ENCODE measurements around the gene ANKRD33.

Gene ANKRD33

DNA sequence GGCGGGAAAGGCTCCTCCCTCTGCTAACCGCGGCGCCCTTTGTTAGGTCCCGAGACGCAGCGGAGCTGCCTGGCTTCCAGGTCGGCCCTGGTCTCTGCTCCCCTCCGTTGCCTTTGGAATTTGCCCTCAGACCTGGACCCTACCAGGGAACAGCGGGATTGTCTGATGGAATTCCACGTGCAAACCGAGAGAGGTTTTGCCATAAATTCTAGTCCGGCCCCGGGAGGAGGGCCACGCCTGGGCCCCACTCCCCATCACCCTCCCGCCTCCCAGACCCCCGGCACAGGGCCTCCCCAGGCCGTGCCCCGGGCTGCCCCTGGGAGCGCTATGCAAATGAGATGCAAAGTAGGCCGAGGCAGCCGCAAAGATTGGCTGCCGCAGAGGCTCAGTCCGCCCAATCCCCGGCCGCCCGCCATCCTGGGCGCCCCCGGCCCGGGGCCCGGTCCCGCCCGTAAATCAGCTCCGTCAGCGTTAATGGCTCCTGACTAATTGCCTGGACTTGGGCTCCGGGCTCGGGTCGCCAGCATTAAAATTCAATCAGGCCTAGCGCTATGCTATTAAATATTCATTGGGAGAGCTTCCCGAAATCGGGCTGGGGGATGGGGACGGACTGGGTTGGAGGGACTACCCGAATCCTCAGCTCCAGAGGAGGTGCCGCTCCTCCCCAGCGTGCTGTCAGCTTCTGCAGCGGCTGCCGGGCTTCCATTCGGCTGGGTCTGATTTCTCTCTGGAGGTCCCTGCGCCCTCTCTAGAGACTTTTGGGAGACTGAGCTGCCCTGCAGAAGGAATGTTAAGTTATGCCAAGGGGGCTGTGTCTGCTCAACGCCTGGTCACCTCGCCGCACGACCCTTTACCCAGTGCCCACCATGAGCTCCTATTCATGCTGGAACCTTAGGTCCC is 23.7 kb upstream of the ANKRD33 start:
- Histone ChIP-seq H3K9ac (ENCODE audit: low read depth, low read length) (peak overlapping the region; percentile 24), H3K36me3 (ENCODE audit: control insufficient read depth, insufficient read depth, low read length) (no peaks in the 10 kb centered on the region), H3K27me3 (ENCODE audit: control insufficient read depth, insufficient read depth, low read length) (peaks cover 48% of the 10 kb centered on the region), H3K4me3 (ENCODE audit: low read depth, low read length) (peak overlapping the region; percentile 68), H3K9me3 (ENCODE audit: control insufficient read depth, insufficient read depth, low read length) (no peaks in the 10 kb centered on the region), H3K4me1 (ENCODE audit: control insufficient read depth, insufficient read depth, low read length) (peaks cover 28% of the 10 kb centered on the region)

GRCh38 chr12:51864833-51865670 is 22.9 kb upstream of the ANKRD33 start:
- H3K9me3 ChIP-seq (ENCODE audit: control insufficient read depth, insufficient read depth, low read length) = no peaks in the 10 kb centered on the region
- H3K36me3 ChIP-seq (ENCODE audit: control insufficient read depth, insufficient read depth, low read length) = no peaks in the 10 kb centered on the region
- peaks cover 31% of the 10 kb centered on the region for H3K4me1 ChIP-seq (ENCODE audit: control insufficient read depth, insufficient read depth, low read length)
- H3K9ac ChIP-seq (ENCODE audit: low read depth, low read length) = no peak overlapping the region
- peaks cover 48% of the 10 kb centered on the region for H3K27me3 ChIP-seq (ENCODE audit: control insufficient read depth, insufficient read depth, low read length)
- peak overlapping the region; percentile 68 for H3K4me3 ChIP-seq (ENCODE audit: low read depth, low read length)

DNA sequence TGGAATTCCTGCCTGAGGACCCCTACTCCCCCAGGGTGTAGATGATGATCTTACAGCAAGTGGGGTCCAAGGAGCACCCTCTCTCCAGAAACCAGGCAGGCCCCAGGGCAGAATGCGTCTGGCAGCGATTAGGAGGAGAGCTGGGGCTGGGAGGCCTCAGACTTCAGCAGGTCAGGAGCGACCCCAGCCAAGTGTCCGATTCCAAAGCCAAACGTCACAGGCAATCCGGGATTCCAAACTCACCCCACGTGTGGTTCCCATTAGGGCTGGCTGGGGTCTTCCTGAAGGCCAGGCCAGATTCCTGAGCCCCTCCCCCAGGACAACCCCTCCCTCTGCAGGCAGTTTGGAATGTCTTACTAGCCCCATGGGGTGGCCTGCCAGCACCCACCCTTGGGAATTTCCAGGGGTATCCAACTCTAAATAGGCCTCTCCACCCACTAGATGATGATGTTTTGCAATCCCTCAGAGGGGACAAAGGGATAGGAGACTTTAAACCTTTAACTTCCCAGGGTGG is 22.1 kb upstream of the ANKRD33 start:
- Histone ChIP-seq H3K36me3 (ENCODE audit: control insufficient read depth, insufficient read depth, low read length) (no peaks in the 10 kb centered on the region), H3K4me1 (ENCODE audit: control insufficient read depth, insufficient read depth, low read length) (peaks cover 38% of the 10 kb centered on the region), H3K27me3 (ENCODE audit: control insufficient read depth, insufficient read depth, low read length) (peaks cover 52% of the 10 kb centered on the region), H3K9me3 (ENCODE audit: control insufficient read depth, insufficient read depth, low read length) (no peaks in the 10 kb centered on the region), H3K9ac (ENCODE audit: low read depth, low read length) (no peak overlapping the region), H3K4me3 (ENCODE audit: low read depth, low read length) (no peak overlapping the region)

- no peaks in the 10 kb centered on the region for H3K36me3 ChIP-seq (ENCODE audit: control insufficient read depth, insufficient read depth, low read length)
- H3K27me3 ChIP-seq (ENCODE audit: control insufficient read depth, insufficient read depth, low read length) = peaks cover 52% of the 10 kb centered on the region
- no peaks in the 10 kb centered on the region for H3K9me3 ChIP-seq (ENCODE audit: control insufficient read depth, insufficient read depth, low read length)
- H3K4me3 ChIP-seq (ENCODE audit: low read depth, low read length) = no peak overlapping the region
- H3K4me1 ChIP-seq (ENCODE audit: control insufficient read depth, insufficient read depth, low read length) = peaks cover 38% of the 10 kb centered on the region
- no peak overlapping the region for H3K9ac ChIP-seq (ENCODE audit: low read depth, low read length)
Observed at GRCh38 chr12:51866324-51866723, 21.6 kb upstream of the ANKRD33 start.

DNA sequence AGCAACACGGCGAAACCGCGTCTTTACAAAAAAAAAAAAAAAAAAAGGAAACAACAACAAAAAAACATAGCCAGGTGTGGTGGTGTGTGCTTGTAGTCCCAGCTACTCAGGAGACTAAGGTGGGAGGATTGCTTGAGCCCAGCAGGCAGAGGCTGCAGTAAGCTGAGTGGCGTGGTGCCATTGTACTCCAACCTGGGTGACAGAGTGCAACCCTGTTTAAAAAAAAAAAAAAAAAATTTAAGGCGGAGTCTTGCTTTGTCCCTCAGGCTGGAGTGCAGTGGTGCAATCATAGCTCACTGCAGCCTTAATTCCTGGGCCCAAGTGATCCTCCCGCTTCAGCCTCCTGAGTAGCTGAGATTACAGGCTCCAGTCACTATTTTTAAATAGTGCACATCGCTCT is 21.1 kb upstream of the ANKRD33 start:
- peaks cover 49% of the 10 kb centered on the region for H3K27me3 ChIP-seq (ENCODE audit: control insufficient read depth, insufficient read depth, low read length)

DNA sequence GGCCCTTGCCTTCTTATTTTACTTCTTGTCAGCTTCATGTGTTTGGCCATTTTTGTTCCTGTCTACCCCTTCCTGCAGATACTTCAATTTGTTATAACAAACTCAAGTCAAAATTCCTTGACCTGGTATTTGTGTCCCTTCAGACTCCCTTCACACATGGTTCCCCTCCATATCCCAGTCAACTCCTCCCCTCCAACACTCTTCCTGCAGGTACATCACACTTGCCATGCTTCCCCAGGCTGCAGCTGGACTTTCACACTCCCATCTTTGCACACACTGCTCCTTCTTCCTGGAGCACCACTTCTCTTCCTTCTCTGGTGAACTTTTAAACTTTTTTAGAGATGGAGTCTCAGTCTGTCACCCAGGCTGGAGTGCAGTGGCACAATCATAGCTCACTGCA is 20.5 kb upstream of the ANKRD33 start:
- Histone ChIP-seq H3K9ac (ENCODE audit: low read depth, low read length) (no peak overlapping the region), H3K4me3 (ENCODE audit: low read depth, low read length) (no peak overlapping the region), H3K9me3 (ENCODE audit: control insufficient read depth, insufficient read depth, low read length) (no peaks in the 10 kb centered on the region), H3K4me1 (ENCODE audit: control insufficient read depth, insufficient read depth, low read length) (peaks cover 41% of the 10 kb centered on the region), H3K36me3 (ENCODE audit: control insufficient read depth, insufficient read depth, low read length) (no peaks in the 10 kb centered on the region), H3K27me3 (ENCODE audit: control insufficient read depth, insufficient read depth, low read length) (peaks cover 45% of the 10 kb centered on the region)

More for the DNA sequence above, 21.1 kb upstream of the ANKRD33 start:
- Histone ChIP-seq H3K9ac (ENCODE audit: low read depth, low read length) (no peak overlapping the region), H3K4me1 (ENCODE audit: control insufficient read depth, insufficient read depth, low read length) (peaks cover 41% of the 10 kb centered on the region), H3K36me3 (ENCODE audit: control insufficient read depth, insufficient read depth, low read length) (no peaks in the 10 kb centered on the region), H3K9me3 (ENCODE audit: control insufficient read depth, insufficient read depth, low read length) (no peaks in the 10 kb centered on the region), H3K4me3 (ENCODE audit: low read depth, low read length) (no peak overlapping the region)

DNA sequence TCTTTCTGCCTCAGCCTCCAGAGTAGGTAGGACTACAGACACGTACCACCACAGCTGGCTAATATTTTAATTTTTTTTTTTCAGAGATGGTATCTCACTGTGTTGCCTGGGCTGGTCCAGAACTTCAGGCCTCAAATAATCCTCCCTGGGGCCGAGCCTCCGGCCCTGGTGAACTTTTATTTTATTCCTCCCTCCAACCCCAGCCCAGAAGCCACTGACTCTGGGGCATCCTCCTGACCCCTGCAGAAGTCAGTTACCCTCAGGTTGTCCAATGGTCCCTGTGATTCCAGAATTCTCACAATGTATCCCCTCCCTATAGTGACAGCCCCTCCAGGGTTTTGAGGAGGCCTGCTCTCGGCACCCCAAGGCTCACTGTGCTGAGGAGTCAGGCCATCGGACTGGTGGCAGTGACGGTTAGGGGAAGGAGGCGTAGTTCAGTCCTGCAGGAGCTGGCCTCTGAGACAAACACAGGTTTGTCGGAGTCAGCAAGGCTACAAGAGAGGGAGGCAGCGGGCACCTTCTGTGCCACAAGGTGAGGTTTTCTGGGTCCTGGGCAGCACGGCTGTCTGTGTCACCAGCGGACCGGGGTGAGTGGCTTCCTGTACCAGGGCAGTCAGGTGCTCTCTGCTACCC is 20.0 kb upstream of the ANKRD33 start:
- no peaks in the 10 kb centered on the region for H3K36me3 ChIP-seq (ENCODE audit: control insufficient read depth, insufficient read depth, low read length)
- peak overlapping the region; percentile 77 for H3K4me3 ChIP-seq (ENCODE audit: low read depth, low read length)
- H3K9ac ChIP-seq (ENCODE audit: low read depth, low read length) = no peak overlapping the region
- no peaks in the 10 kb centered on the region for H3K9me3 ChIP-seq (ENCODE audit: control insufficient read depth, insufficient read depth, low read length)
- peaks cover 41% of the 10 kb centered on the region for H3K4me1 ChIP-seq (ENCODE audit: control insufficient read depth, insufficient read depth, low read length)
- H3K27me3 ChIP-seq (ENCODE audit: control insufficient read depth, insufficient read depth, low read length) = peaks cover 45% of the 10 kb centered on the region

DNA sequence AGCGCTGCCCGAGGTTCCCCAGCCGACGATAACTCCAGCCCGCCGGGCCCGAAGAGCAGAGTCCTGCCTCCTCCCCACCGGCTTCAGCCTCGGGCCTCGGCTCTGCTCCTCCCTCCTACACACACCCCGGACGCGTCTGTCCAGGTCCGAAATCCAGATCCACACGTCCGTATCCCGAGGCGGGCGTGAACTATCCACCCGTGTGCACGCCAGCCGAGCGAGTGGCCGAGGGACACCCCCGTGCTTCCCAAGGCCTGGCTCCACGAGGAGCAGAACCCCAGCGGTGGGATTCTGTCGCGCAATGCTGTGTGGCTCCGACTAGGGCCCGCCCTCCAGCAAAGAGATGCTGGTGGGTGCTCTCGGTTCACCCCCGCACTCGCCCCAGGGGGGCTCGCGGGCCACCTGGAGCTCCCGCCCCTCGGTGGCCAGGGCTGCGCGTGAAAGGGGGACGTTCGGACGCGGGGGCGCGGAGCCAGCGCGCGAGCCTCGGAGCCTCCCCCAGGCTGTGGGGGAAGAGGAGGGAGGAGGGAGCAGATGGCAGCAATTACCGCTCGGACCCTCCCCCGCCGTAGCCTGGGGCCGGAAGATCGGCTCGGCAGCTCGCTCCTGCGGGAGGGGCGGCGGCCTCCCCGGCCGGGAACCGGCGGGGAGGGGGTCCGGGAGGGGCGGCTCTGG is 18.9 kb upstream of the ANKRD33 start:
- Histone ChIP-seq H3K27me3 (ENCODE audit: control insufficient read depth, insufficient read depth, low read length) (peaks cover 51% of the 10 kb centered on the region), H3K4me3 (ENCODE audit: low read depth, low read length) (peak overlapping the region; percentile 77), H3K4me1 (ENCODE audit: control insufficient read depth, insufficient read depth, low read length) (peaks cover 40% of the 10 kb centered on the region), H3K36me3 (ENCODE audit: control insufficient read depth, insufficient read depth, low read length) (no peaks in the 10 kb centered on the region), H3K9me3 (ENCODE audit: control insufficient read depth, insufficient read depth, low read length) (no peaks in the 10 kb centered on the region), H3K9ac (ENCODE audit: low read depth, low read length) (peak overlapping the region; percentile 65)

DNA sequence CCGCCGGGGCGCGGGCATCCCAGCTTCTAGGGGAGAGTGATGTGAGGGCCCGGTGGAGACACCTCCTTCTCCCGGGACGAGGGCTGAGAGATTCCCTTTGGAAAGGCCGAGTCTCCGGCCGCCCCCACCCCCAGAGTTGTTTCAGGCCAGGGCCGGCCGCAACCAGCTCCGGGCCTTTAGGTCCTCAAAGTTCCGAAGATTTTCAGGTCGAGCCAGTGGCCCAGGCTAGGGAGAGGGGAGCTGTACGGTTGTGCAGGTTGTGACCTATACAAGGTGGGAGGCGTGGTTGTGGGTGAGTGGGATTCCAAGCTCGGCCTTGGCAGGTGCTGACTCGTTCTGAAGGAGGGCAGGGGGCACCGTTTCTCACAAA is 18.4 kb upstream of the ANKRD33 start:
- H3K36me3 ChIP-seq (ENCODE audit: control insufficient read depth, insufficient read depth, low read length) = no peaks in the 10 kb centered on the region
- peak overlapping the region; percentile 77 for H3K4me3 ChIP-seq (ENCODE audit: low read depth, low read length)
- peaks cover 41% of the 10 kb centered on the region for H3K4me1 ChIP-seq (ENCODE audit: control insufficient read depth, insufficient read depth, low read length)
- H3K9ac ChIP-seq (ENCODE audit: low read depth, low read length) = no peak overlapping the region
- peaks cover 55% of the 10 kb centered on the region for H3K27me3 ChIP-seq (ENCODE audit: control insufficient read depth, insufficient read depth, low read length)
- no peaks in the 10 kb centered on the region for H3K9me3 ChIP-seq (ENCODE audit: control insufficient read depth, insufficient read depth, low read length)

GRCh38 chr12:51869931-51870330 is 18.0 kb upstream of the ANKRD33 start:
- Histone ChIP-seq H3K27me3 (ENCODE audit: control insufficient read depth, insufficient read depth, low read length) (peaks cover 55% of the 10 kb centered on the region), H3K36me3 (ENCODE audit: control insufficient read depth, insufficient read depth, low read length) (no peaks in the 10 kb centered on the region), H3K4me1 (ENCODE audit: control insufficient read depth, insufficient read depth, low read length) (peaks cover 37% of the 10 kb centered on the region), H3K4me3 (ENCODE audit: low read depth, low read length) (peak overlapping the region; percentile 77), H3K9ac (ENCODE audit: low read depth, low read length) (no peak overlapping the region), H3K9me3 (ENCODE audit: control insufficient read depth, insufficient read depth, low read length) (no peaks in the 10 kb centered on the region)

GRCh38 chr12:51870504-51870903 is 17.4 kb upstream of the ANKRD33 start:
- Histone ChIP-seq H3K9ac (ENCODE audit: low read depth, low read length) (no peak overlapping the region), H3K36me3 (ENCODE audit: control insufficient read depth, insufficient read depth, low read length) (no peaks in the 10 kb centered on the region), H3K4me3 (ENCODE audit: low read depth, low read length) (peak overlapping the region; percentile 77), H3K9me3 (ENCODE audit: control insufficient read depth, insufficient read depth, low read length) (no peaks in the 10 kb centered on the region), H3K4me1 (ENCODE audit: control insufficient read depth, insufficient read depth, low read length) (peaks cover 31% of the 10 kb centered on the region), H3K27me3 (ENCODE audit: control insufficient read depth, insufficient read depth, low read length) (peaks cover 50% of the 10 kb centered on the region)
